Spleen (tissue), 11 donors: ENCODE results near the gene PVALEF. TPM values are rescaled to one million over a fixed set of nuclear protein-coding genes. Genes with fewer than 3 reads are reported as not detected.
A peak's percentile ranks its signal among the peaks of the same experiment; 100 is the strongest.

Experiments used
- DNase-seq: peaks from one replicate; pipeline ENCODE4 v3.0.0-alpha.2; 2020
- H3K27ac ChIP-seq, 8 donors: fragments of 200-600 bp; sonication (generic) in 7 of 8; 1 replicate in 4 of 8; 2 replicates in 4 of 8; pipeline versions ENCODE4 v1.5.0 to v1.8.0; 2016 to 2021; ENCODE audit warnings: inconsistent platforms in 4 of 8, mild to moderate bottlenecking in 4 of 8, moderate library complexity in 1 of 8
- H3K27me3 ChIP-seq, 7 donors: fragments of 200-600 bp; sonication (generic) in 6 of 7; replicated peaks in 1 of 7; 1 replicate in 4 of 7; 2 replicates in 3 of 7; pipeline versions ENCODE4 v1.5.0 to v1.8.0; 2016 to 2021; ENCODE audit warnings: inconsistent platforms in 3 of 7, mild to moderate bottlenecking in 1 of 7
- H3K36me3 ChIP-seq, 6 donors: fragments of 200-600 bp; sonication (generic) in 5 of 6; 1 replicate in 4 of 6; 2 replicates in 2 of 6; pipeline versions ENCODE4 v1.5.0 to v1.8.0; 2016 to 2021; ENCODE audit warnings: inconsistent platforms in 2 of 6
- H3K4me1 ChIP-seq, 6 donors: fragments of 200-600 bp; sonication (generic) in 5 of 6; 1 replicate in 3 of 6; 2 replicates in 3 of 6; pipeline versions ENCODE4 v1.5.0 to v1.8.0; 2016 to 2021; ENCODE audit warnings: inconsistent platforms in 3 of 6
- H3K4me3 ChIP-seq, 8 donors: fragments of 200-600 bp; sonication (generic) in 7 of 8; 1 replicate in 4 of 8; 2 replicates in 4 of 8; pipeline versions ENCODE4 v1.5.0 to v1.8.0; 2016 to 2021; ENCODE audit warnings: inconsistent platforms in 4 of 8, mild to moderate bottlenecking in 4 of 8, moderate library complexity in 2 of 8
- H3K9me3 ChIP-seq, 8 donors: fragments of 200-600 bp; sonication (generic) in 7 of 8; 1 replicate in 4 of 8; 2 replicates in 4 of 8; pipeline versions ENCODE4 v1.5.0 to v1.8.0; 2016 to 2021; ENCODE audit warnings: inconsistent platforms in 4 of 8
- POLR2A ChIP-seq, 3 donors: fragments of 450-650 bp; IDR thresholded peaks; one replicate each; pipeline ENCODE4 v1.5.1; 2017; ENCODE audit warnings: antibody characterized with exemption in 3 of 3, mild to moderate bottlenecking in 1 of 3
- POLR2AphosphoS5 ChIP-seq, 3 donors: sonication (generic); formaldehyde crosslinking; IDR thresholded peaks; one replicate each; pipeline ENCODE4 v1.5.1; 2017; ENCODE audit warnings: antibody characterized with exemption in 3 of 3
- WGBS, 5 donors: extraction: QIAGEN DNeasy Blood & Tissue Kit in 3 of 5; methylation state at CpG; one replicate each; pipeline versions ENCODE4 v1.1.5 to v1.1.7; 2013 to 2018; 5-methylcytosine and 5-hydroxymethylcytosine counted together
- intact Hi-C: fragments of 100-400 bp; cut with DNase I; formaldehyde crosslinking; loops from one replicate; pipeline ENCODE4 v1.15.0; 2023; ENCODE audit warnings: low total_unique reads
- polyA plus RNA-seq, 3 donors: library from polyadenylated mRNA; stranded (reverse); fragments of 200-250 nt; gene quantifications; one replicate each; pipeline ENCODE4 v1.2.1, GENCODE V29; 2013
- total RNA-seq, 7 donors: library from RNA; depleted of rRNA in 3 of 7; stranded (reverse); fragments of >200 nt in 3 of 7; fragmentation: NEBNext Ultra II Directional in 4 of 7; extraction: Animal tissue kit (Norgen Biotek cat#: 25700) in 4 of 7; gene quantifications; one replicate each; pipeline versions ENCODE4 v1.1.0 to v1.2.1, GENCODE V29; 2016 to 2021
- TF ChIP-seq, protein P1 (sequence below), 11 experiments: fragments of 200-600 bp in 7 of 11; fragments of 450-650 bp in 4 of 11; sonication (generic) in 4 of 11; IDR thresholded peaks in 8 of 11; conservative IDR thresholded peaks in 3 of 11; 1 replicate in 7 of 11; 2 replicates in 4 of 11; pipeline versions ENCODE4 v1.4.0 to v1.8.0; 2016 to 2021; ENCODE audit warnings: antibody characterized with exemption in 11 of 11, inconsistent platforms in 4 of 11, mild to moderate bottlenecking in 1 of 11
- donor health status: healthy with polysubstance abuse.
- donor health status: DM: no; HTN: no; CAD: no; lungs with moderate emphysema.
- donor health status: DM: no; HTN: no; CAD: no.
- donor health status: Bipolar disorder and iron deficiency.
- donor health status: healthy.
- donor health status: DM: no; HTN: no; CAD: no.
- donor health status: DM: yes; HTN: yes; CAD: no.

PVALEF gene
- total and polyA plus RNA-seq, 10 donors = not detected

DNA sequence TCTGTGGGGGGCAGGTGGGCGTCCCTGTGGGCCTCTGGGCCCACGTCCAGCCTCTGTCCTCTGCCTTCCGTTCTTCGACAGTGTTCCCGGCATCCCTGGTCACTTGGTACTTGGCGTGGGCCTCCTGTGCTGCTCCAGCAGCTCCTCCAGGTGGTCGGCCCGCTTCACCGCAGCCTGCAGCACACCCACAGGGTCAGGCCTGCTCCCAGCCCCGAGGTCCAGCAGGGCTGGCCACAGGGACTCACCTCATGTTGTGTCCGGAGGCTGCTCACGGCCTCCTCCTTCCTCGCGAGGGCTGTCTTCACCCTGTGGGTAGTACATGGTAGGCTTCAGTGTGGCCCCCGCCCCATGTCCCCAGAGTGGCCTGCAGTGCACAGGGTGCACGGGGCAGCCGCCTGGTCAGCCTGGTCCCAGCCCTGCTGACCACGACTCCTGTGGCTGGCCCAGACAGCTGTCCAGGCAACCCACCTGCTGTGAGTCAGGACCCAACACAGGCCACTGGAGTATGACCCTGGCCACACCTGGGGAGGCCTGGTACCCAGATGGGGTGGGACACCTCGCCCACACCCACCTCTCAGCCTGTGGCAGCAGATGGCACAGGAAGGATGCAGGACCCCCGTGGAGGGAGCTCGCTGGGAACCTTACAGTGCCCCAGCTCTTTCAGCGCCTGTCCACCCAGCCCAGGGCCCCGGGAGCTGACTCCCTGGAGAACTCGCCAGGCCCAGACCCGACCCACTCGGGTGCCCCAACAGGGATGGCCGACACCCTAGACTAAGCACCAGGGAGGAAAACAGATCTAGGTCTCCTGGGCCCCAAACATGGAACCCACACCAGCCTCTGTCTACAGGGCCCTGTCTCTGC lies 24.6 kb downstream of the PVALEF start:
- WGBS, 5 donors = 84 to 90% (median 88%) methylated on average over 14 to 27 of the region's 27 CpGs
- no peak overlapping the region for H3K4me3 ChIP-seq
- no peaks in the 10 kb centered on the region for H3K27me3 ChIP-seq
- peaks cover 0 to 66% (median 19%) of the 10 kb centered on the region in 6 donors for H3K36me3 ChIP-seq
- no peak overlapping the region for H3K27ac ChIP-seq
- H3K4me1 ChIP-seq = peaks cover 0 to 27% (median 20%) of the 10 kb centered on the region in 6 donors
- intact Hi-C loops = loop anchor here (10.0 kb wide), 1 partner anchor 45 kb away; no protein-coding TSS in a partner anchor
- H3K9me3 ChIP-seq = no peaks in the 10 kb centered on the region
- TF ChIP-seq POLR2A (IDR thresholded peaks at IDR 0.05) (no peak), POLR2AphosphoS5 (IDR thresholded peaks at IDR 0.05) (peak in 1 of 3 donors; percentile 26)
- TF ChIP-seq, protein P1, sequence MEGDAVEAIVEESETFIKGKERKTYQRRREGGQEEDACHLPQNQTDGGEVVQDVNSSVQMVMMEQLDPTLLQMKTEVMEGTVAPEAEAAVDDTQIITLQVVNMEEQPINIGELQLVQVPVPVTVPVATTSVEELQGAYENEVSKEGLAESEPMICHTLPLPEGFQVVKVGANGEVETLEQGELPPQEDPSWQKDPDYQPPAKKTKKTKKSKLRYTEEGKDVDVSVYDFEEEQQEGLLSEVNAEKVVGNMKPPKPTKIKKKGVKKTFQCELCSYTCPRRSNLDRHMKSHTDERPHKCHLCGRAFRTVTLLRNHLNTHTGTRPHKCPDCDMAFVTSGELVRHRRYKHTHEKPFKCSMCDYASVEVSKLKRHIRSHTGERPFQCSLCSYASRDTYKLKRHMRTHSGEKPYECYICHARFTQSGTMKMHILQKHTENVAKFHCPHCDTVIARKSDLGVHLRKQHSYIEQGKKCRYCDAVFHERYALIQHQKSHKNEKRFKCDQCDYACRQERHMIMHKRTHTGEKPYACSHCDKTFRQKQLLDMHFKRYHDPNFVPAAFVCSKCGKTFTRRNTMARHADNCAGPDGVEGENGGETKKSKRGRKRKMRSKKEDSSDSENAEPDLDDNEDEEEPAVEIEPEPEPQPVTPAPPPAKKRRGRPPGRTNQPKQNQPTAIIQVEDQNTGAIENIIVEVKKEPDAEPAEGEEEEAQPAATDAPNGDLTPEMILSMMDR (IDR thresholded peaks at IDR 0.05 in 8 of 11, conservative IDR thresholded peaks at IDR 0.05 in 3 of 11) = peak in 1 of 11 experiments; percentile 19
- DNase-seq = no peak

DNA sequence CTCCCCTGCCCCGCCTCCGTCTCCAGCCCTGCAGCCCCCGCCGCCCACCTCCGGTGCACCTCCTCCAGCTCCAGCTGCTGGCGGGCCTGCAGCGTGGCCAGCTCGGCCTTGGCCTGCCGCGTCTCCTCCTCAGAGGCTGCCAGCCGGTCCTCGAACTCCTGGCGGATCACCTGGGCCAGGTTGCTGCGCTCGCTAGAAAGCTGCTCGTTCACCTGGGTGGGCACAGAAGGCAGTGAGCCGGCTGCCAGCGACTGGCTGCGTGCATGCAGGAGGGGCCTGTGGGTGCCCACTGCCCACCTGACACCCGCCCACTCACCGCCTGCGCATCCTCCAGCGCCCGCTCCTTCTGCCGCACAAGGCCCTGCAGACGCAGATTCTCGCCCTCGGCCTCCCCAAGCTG lies 25.3 kb downstream of the PVALEF start:
- no peaks in the 10 kb centered on the region for H3K27me3 ChIP-seq
- peaks cover 0 to 73% (median 19%) of the 10 kb centered on the region in 6 donors for H3K36me3 ChIP-seq
- 95 to 98% (median 96%) methylated on average over 26 to 28 of the region's 28 CpGs for WGBS, 5 donors
- TF ChIP-seq POLR2A (IDR thresholded peaks at IDR 0.05) (no peak), POLR2AphosphoS5 (IDR thresholded peaks at IDR 0.05) (no peak)
- TF ChIP-seq, protein P1 (IDR thresholded peaks at IDR 0.05 in 8 of 11, conservative IDR thresholded peaks at IDR 0.05 in 3 of 11) = no peak
- no peaks in the 10 kb centered on the region for H3K9me3 ChIP-seq
- DNase-seq = no peak
- peaks cover 0 to 34% (median 23%) of the 10 kb centered on the region in 6 donors for H3K4me1 ChIP-seq
- no peak overlapping the region for H3K27ac ChIP-seq
- intact Hi-C loops = loop anchor here (10.0 kb wide), 1 partner anchor 46 kb away; no protein-coding TSS in a partner anchor
- no peak overlapping the region for H3K4me3 ChIP-seq

DNA sequence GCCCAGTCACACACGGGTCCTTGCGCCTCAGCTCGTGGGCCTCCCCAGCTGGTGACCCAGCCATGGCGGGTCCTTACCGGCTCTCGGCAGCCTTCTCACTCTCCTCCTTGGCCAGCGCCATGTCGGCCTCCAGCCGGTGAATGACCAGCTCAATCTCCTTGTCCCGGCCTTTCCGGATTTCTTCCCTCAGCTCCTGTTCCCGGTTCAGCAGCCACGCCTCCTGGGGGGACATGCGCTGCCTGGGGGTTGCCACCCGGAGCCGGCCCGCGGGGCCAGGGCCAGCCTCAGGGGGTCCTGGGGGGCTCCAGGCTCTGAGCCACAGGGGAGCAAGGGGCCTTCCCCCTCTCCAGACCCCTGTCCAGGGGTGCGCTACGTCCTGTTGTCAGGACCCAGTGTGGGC lies 25.8 kb downstream of the PVALEF start:
- Histone ChIP-seq H3K27me3 (no peaks in the 10 kb centered on the region), H3K4me3 (no peak overlapping the region), H3K36me3 (peaks cover 0 to 78% (median 19%) of the 10 kb centered on the region in 6 donors), H3K9me3 (no peaks in the 10 kb centered on the region), H3K27ac (no peak overlapping the region), H3K4me1 (peaks cover 2 to 39% (median 26%) of the 10 kb centered on the region in 6 donors)
- no peak for TF ChIP-seq POLR2AphosphoS5 (IDR thresholded peaks at IDR 0.05)
- TF ChIP-seq, protein P1 (IDR thresholded peaks at IDR 0.05 in 8 of 11, conservative IDR thresholded peaks at IDR 0.05 in 3 of 11) = no peak
- no peak for TF ChIP-seq POLR2A (IDR thresholded peaks at IDR 0.05)
- WGBS, 5 donors = 90 to 94% (median 93%) methylated on average over 17 to 20 of the region's 20 CpGs
- no peak for DNase-seq
- intact Hi-C loops = loop anchor here (10.0 kb wide), 1 partner anchor 46 kb away; no protein-coding TSS in a partner anchor

DNA sequence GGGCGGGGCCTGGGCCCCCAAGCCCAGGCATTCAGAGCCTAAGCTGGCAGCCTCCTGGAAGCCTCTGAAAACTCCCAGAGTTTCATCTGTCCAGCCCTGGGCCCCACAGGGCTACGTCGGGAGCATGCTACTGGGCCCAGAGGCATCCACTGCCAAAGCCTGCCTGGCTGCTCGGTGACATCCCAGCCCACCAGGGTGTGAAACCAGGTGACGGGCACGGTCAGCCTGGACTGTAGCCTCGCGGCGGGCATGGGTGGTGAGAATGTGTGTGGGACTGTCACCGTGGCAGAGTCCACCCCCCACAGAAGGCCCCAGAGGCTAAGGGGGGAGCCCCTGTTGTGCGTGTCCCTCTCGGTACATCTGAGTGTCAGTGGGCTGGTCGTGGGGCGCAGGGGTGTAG lies 26.3 kb downstream of the PVALEF start:
- 85 to 99% (median 91%) methylated on average over 4 to 14 of the region's 14 CpGs for WGBS, 5 donors
- no peak for DNase-seq
- H3K36me3 ChIP-seq = peaks cover 0 to 83% (median 19%) of the 10 kb centered on the region in 6 donors
- H3K4me1 ChIP-seq = peaks cover 5 to 44% (median 30%) of the 10 kb centered on the region in 6 donors
- intact Hi-C loops = loop anchor here (10.0 kb wide), 1 partner anchor 47 kb away; no protein-coding TSS in a partner anchor
- no peaks in the 10 kb centered on the region for H3K9me3 ChIP-seq
- no peak overlapping the region for H3K27ac ChIP-seq
- H3K4me3 ChIP-seq = no peak overlapping the region
- no peaks in the 10 kb centered on the region for H3K27me3 ChIP-seq
- TF ChIP-seq, protein P1 (IDR thresholded peaks at IDR 0.05 in 8 of 11, conservative IDR thresholded peaks at IDR 0.05 in 3 of 11) = no peak
- TF ChIP-seq POLR2A (IDR thresholded peaks at IDR 0.05) (no peak), POLR2AphosphoS5 (IDR thresholded peaks at IDR 0.05) (no peak)
